Measurements from ENCODE around the gene TUFT1. TPM values are rescaled to one million over a fixed set of nuclear protein-coding genes. Genes with fewer than 3 reads are reported as not detected.
A peak's percentile ranks its signal among the peaks of the same experiment; 100 is the strongest.

Gene TUFT1
- polyA plus RNA-seq, 2 of the 4 experiments (the other 2 are of a cell fraction) = 21.1 to 27.5 TPM

DNA sequence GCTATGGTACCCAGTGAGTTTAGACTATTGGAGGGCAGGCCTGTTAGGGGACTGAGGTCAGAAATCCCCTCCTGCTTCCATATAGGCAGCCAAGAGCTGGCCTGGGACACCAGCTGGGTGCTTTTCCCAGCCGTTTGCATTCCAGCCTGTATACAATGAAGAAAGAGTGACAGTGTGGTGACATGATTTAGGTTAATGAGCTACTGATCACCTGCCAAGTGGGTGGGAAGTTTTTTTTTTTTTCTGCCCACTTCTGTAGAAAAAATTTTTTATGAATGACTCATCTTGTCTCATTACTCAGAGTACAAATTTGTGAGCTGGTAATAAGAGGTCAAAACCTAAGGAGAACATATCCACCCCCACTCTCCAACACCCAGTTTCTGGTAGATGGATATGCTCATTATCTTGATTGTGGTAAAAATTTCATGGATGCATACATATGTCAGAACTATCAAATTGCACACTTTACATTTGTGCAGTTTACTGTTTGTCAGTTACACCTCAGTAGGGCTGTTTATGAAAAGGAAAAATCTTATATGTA, 45.3 kb upstream of the TUFT1 start:
- no peak overlapping the region for H3K27ac ChIP-seq
- H3K4me3 ChIP-seq = no peak overlapping the region
- peak in 1 of 2 experiments; percentile 44 for DNase-seq (ENCODE audit: low read depth in 1 of 2, low spot score in 1 of 2)
- CTCF ChIA-PET = interaction anchor here (1.3 kb wide), 1 partner anchor 40 kb away, joined by 6 read pairs; no protein-coding TSS in a partner anchor
- ATAC-seq = peak; percentile 43 to 67; a peak in 4 of 6 replicates
- POLR2A ChIA-PET = interaction anchor here (0.5 to 1.5 kb wide), 7 partner anchors 10 to 299 kb away, joined by 3 to 7 read pairs (median 4); partner anchors contain the start of genes CGN and POGZ
- WGBS (ENCODE audit: missing lambda C conversion rate) = 0% methylated on average over 1 of the region's 1 CpG
- H3K4me2 ChIP-seq = peak overlapping the region; percentile 31
- H3K4me1 ChIP-seq = peaks cover 13% of the 10 kb centered on the region
- H3K9me3 ChIP-seq = no peaks in the 10 kb centered on the region
- FAIRE-seq = no peak
- no peak for TF ChIP-seq SREBF2 (IDR thresholded peaks at IDR 0.05)
- TF ChIP-seq, protein P1, sequence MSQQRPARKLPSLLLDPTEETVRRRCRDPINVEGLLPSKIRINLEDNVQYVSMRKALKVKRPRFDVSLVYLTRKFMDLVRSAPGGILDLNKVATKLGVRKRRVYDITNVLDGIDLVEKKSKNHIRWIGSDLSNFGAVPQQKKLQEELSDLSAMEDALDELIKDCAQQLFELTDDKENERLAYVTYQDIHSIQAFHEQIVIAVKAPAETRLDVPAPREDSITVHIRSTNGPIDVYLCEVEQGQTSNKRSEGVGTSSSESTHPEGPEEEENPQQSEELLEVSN (IDR thresholded peaks at IDR 0.05; ENCODE audit: borderline replicate concordance, low read depth) = no peak
- peak; percentile 34; the same call in 1 of the 2 replicates for TF ChIP-seq FOSL2 (IDR thresholded peaks at IDR 0.05)
- TF ChIP-seq FOSL2 (CRISPR knock-in tag; IDR thresholded peaks at IDR 0.05) = peak; percentile 77
- peak; percentile 54 for TF ChIP-seq JUNB (IDR thresholded peaks at IDR 0.05)
- TF ChIP-seq FOXS1 (CRISPR knock-in tag; IDR thresholded peaks at IDR 0.05) = no peak

DNA sequence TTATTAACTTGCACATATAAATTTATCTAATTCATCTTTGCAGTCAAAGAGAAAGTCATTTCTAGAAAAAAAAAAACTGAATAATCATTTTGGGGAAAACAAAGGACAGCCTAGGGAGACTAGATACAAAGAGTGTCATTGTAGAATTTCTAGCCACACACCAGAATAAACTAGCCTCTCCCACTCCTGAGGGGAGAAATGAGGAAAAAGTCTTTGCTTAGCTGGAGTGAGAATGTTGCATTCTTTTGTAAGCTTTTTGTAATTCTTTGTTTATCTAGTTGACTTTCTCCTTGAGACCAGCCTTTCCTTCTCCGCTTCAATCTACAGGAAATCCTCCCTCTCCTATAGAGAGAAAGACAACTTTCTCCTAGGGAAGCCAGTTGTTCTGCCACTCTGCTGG, 44.8 kb upstream of the TUFT1 start:
- ATAC-seq (no peak), DNase-seq (ENCODE audit: low read depth in 1 of 2, low spot score in 1 of 2) (no peak), FAIRE-seq (no peak)
- Histone ChIP-seq H3K9me3 (no peaks in the 10 kb centered on the region), H3K4me1 (peaks cover 13% of the 10 kb centered on the region), H3K27ac (0 out of 6 replicates have a peak overlapping the region, but pooled peaks of 1 of the 2 experiments have one; percentile 4), H3K4me3 (no peak overlapping the region), H3K4me2 (peak overlapping the region; percentile 31; the same call in 2 of the 3 replicates)
- TF ChIP-seq HEYL (CRISPR knock-in tag; IDR thresholded peaks at IDR 0.05) = no peak
- TF ChIP-seq KDM1A (IDR thresholded peaks at IDR 0.05; ENCODE audit: low read depth) = no peak
- TF ChIP-seq FOSL2 (IDR thresholded peaks at IDR 0.05) = no peak
- TF ChIP-seq FOSL2 (CRISPR knock-in tag; IDR thresholded peaks at IDR 0.05) = no peak
- TF ChIP-seq, protein P2, sequence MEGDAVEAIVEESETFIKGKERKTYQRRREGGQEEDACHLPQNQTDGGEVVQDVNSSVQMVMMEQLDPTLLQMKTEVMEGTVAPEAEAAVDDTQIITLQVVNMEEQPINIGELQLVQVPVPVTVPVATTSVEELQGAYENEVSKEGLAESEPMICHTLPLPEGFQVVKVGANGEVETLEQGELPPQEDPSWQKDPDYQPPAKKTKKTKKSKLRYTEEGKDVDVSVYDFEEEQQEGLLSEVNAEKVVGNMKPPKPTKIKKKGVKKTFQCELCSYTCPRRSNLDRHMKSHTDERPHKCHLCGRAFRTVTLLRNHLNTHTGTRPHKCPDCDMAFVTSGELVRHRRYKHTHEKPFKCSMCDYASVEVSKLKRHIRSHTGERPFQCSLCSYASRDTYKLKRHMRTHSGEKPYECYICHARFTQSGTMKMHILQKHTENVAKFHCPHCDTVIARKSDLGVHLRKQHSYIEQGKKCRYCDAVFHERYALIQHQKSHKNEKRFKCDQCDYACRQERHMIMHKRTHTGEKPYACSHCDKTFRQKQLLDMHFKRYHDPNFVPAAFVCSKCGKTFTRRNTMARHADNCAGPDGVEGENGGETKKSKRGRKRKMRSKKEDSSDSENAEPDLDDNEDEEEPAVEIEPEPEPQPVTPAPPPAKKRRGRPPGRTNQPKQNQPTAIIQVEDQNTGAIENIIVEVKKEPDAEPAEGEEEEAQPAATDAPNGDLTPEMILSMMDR (IDR thresholded peaks at IDR 0.05) = no peak
- no peak for TF ChIP-seq RARB (CRISPR knock-in tag; IDR thresholded peaks at IDR 0.05)
- TF ChIP-seq KDM5A (IDR thresholded peaks at IDR 0.05) = no peak
- TF ChIP-seq EHMT2 (IDR thresholded peaks at IDR 0.05; ENCODE audit: low read depth) = no peak
- no peak for TF ChIP-seq PHF8 (IDR thresholded peaks at IDR 0.05; ENCODE audit: borderline replicate concordance, low read depth)
- TF ChIP-seq, protein P3, sequence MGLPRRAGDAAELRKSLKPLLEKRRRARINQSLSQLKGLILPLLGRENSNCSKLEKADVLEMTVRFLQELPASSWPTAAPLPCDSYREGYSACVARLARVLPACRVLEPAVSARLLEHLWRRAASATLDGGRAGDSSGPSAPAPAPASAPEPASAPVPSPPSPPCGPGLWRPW (IDR thresholded peaks at IDR 0.05) = no peak
- TF ChIP-seq, protein P4, sequence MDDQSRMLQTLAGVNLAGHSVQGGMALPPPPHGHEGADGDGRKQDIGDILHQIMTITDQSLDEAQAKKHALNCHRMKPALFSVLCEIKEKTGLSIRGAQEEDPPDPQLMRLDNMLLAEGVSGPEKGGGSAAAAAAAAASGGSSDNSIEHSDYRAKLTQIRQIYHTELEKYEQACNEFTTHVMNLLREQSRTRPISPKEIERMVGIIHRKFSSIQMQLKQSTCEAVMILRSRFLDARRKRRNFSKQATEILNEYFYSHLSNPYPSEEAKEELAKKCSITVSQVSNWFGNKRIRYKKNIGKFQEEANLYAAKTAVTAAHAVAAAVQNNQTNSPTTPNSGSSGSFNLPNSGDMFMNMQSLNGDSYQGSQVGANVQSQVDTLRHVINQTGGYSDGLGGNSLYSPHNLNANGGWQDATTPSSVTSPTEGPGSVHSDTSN (IDR thresholded peaks at IDR 0.05) = no peak
- CTCF ChIA-PET = interaction anchor here (1.3 kb wide), 1 partner anchor 40 kb away, joined by 6 read pairs; no protein-coding TSS in a partner anchor
- POLR2A ChIA-PET = interaction anchor here (0.5 to 1.5 kb wide), 5 partner anchors 16 to 300 kb away, joined by 3 to 7 read pairs (median 4); partner anchors contain the start of genes CGN and POGZ
- 92% methylated on average over 1 of the region's 1 CpG for WGBS (ENCODE audit: missing lambda C conversion rate)

DNA sequence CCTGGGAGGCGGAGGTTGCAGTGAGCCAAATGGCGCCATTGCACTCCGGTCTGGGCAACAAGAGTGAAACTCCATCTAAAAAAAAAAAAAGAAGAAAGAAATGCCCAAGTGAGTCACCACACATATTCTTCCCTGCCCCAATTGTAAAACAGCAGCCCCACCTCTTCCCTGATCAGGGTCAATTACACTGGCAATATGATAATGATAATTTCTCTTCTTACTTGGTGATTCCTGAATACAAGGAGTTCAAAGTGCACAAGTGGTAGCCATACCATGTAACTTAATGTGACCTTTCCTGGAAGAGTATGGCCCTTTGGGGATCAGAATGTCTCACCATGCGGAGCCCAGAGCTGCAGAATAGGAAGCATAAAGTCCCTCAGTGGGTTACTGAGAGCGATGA, 40.7 kb upstream of the TUFT1 start:
- DNase-seq (ENCODE audit: low read depth in 1 of 2, low spot score in 1 of 2) = no peak
- 88% methylated on average over 5 of the region's 5 CpGs for WGBS (ENCODE audit: missing lambda C conversion rate)
- POLR2A ChIA-PET = no interaction called here
- Histone ChIP-seq H3K9me3 (no peaks in the 10 kb centered on the region), H3K27ac (no peak overlapping the region), H3K4me2 (no peak overlapping the region), H3K4me1 (peaks cover 14% of the 10 kb centered on the region), H3K4me3 (no peak overlapping the region)
- FAIRE-seq = no peak
- ATAC-seq = no peak
- CTCF ChIA-PET = no interaction called here
- TF ChIP-seq HOXB13 (CRISPR knock-in tag; IDR thresholded peaks at IDR 0.05; ENCODE audit: low read depth) (no peak), ZC3H11A (IDR thresholded peaks at IDR 0.05) (no peak), CHD4 (IDR thresholded peaks at IDR 0.05; ENCODE audit: borderline replicate concordance) (no peak), POLR2AphosphoS2 (conservative IDR thresholded peaks at IDR 0.05; ENCODE audit: low read length) (no peak), ZSCAN20 (CRISPR knock-in tag; IDR thresholded peaks at IDR 0.05) (no peak), EHMT2 (IDR thresholded peaks at IDR 0.05; ENCODE audit: low read depth) (no peak), ESRRA (IDR thresholded peaks at IDR 0.05; ENCODE audit: borderline replicate concordance, low read length) (no peak)

Data from A549 (cell line).